Measurements from ENCODE around the gene CRACR2A.

Gene CRACR2A

GRCh38 chr12:3681595-3682061, 71.3 kb downstream of the CRACR2A start:
- DNase-seq: peak; percentile 45

- peak; percentile 65 for DNase-seq
These were observed 71.9 kb downstream of the CRACR2A start for GRCh38 chr12:3680919-3681594.

- no peak for DNase-seq
These were observed 73.1 kb downstream of the CRACR2A start for GRCh38 chr12:3679831-3680230.

DNA sequence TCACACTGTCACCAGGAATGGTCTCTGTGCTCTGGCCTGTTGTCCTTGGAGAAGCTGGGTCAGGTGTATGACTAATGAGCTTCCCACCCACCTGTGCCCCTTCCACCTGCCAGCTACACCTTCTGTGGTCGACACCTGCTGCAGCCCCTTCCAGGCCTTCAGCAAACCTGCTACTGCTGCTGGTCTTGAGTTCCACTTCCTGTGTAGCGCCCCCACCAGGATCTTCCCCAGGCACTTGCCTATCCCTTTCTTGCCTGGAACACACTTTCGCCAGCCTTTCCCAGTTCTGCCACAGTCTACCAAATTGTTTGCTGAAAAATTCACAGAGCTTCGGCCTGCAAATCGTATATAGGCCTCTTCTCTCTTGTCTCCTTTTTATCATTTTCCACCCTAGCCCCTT, 75.3 kb downstream of the CRACR2A start:
- no peak for DNase-seq

DNA sequence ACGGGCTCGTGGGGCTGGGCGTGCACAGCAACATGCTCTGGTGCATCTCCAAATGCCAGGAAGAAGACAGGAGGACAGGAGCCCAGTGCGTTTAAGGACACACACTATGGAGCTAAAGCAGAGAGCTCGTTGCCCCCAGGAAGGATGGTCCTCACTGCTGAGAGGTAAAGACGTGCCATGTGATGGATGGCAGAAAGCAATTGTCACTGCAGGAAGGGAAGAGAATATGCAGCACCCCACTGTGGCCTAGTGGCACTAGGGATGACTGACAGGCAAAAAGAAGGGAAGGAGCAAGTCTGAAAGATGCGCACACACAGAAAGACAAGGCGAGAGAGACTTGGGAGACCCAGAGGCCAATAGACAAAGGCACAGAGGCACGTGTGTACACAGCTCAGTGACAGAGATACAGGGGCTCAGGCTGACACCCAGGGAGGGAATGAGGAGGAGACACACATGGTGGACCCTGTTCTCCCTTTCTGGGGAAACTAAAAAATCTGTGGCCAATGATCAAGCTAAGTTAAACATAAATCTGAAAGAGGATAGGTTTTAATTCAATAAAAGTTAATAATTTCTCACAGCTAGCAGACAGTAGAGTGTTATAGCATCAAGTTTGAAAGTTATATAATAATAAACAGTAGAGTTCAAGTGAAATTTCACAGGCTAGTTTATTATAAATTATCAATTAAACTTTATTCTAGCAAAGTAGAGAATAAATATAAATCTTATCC, 78.8 kb downstream of the CRACR2A start:
- DNase-seq: no peak

DNA sequence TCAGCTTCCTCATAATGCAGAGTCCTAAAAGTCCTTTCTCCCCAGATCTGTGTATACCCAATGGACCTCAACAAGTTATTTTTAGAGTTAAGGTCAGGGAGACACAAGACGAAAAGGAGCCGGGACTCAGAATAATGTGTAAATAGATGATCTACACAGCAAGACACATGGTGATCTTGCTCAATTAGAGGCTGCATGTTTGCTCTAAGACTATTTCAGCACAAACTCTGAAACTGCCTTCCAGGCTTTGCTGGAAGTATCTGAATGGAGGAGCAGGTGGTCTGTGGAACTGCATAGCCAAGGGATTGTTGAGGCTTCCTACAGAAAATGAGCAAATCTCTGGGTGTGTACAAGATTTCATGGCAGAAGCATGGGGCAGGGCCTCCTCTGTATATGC, 80.8 kb downstream of the CRACR2A start:
- DNase-seq: no peak

- no peak for DNase-seq
These were observed 81.4 kb downstream of the CRACR2A start for GRCh38 chr12:3671330-3672112.

DNA sequence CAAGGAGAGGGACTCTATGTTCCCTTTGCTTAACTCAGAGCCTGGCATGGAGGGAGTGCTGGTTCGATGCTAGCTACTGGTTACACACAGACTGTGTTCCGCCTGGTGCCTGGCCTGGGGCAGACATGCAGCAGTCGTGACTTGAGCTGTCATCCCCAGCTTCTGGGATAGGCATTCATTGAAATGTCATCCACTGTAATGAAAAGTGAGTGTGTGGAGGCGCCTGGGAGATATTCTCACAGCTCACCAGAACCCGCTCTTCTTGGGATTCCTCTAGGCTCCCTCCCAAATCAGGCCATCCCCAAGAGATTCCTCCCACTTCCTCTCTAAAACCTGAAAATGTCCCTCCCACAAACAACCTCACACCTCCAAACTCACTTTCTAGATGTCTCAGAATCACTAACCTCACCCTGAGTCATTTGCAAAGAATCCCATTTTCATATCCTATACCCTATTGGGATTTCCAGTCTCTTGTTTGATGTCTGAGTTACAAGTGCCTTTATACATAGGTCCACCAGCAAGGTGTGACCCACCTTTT, 82.8 kb downstream of the CRACR2A start:
- DNase-seq: no peak

DNA sequence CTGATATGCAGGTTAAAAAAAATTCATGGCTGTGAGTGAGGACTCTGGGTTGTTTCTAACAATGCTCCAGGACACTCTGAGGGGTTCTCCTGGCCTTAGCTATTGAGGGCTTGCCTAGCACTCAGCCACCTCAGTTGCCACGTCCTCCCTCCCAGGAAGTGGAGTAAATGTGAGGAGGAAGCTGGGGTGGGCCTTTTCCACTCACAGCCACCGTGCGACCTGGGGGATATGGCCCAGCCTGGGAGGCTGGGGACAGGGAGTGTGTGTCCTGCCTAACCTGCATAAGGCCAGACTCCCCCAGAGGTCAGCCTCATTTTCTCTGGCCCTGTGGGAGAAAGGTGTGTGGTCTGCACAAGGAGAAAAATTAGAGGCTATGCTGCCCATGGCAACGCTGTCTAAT, 83.3 kb downstream of the CRACR2A start:
- no peak for DNase-seq

- DNase-seq: no peak
These were observed 84.3 kb downstream of the CRACR2A start for GRCh38 chr12:3668479-3669165.

DNA sequence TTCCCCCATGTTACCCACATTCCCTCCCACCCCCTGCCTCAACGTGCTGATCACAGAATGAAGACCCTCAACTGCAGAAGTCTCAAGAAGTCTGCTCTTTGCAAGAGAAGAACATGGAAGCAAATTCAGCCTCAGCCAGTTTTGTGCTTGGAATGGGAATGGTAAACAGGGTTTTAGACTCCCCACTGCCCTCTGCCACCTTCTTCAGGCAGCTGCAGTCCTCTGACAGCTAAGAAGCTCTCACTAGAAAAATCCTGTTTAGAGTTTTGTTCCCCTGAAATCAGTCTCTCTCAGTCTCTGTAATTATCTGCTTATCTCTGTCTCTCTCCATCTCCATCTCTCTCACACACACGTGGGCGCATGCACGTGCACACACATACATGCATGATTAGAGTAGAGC, 85.4 kb downstream of the CRACR2A start:
- no peak for DNase-seq

DNA sequence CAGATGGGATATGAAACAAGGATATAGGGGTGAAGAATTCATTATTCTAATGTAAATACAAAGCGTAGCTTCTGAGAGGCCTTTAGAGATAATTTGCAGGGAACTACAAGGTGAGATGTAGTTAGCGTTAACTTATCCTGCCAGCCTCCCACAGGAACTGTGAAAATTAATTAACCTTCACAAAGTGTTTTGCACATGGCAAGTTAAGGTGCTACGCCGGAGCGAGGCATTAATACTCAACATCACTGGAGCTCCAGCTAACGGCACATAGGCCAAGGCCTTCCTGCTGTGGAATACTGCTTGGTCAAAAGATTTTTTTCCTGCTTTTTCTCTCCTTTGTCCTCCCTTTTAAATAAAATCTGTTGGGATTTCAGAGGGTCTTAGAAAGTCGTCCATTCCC, 86.5 kb downstream of the CRACR2A start:
- no peak for DNase-seq

- DNase-seq: peak; percentile 93
These were observed 90.4 kb downstream of the CRACR2A start for GRCh38 chr12:3662521-3662921.

- peak; percentile 96 for DNase-seq
These were observed 91.9 kb downstream of the CRACR2A start for GRCh38 chr12:3661028-3661427.

- peak; percentile 56 for DNase-seq
These were observed 94.4 kb downstream of the CRACR2A start for GRCh38 chr12:3658327-3659163.

DNA sequence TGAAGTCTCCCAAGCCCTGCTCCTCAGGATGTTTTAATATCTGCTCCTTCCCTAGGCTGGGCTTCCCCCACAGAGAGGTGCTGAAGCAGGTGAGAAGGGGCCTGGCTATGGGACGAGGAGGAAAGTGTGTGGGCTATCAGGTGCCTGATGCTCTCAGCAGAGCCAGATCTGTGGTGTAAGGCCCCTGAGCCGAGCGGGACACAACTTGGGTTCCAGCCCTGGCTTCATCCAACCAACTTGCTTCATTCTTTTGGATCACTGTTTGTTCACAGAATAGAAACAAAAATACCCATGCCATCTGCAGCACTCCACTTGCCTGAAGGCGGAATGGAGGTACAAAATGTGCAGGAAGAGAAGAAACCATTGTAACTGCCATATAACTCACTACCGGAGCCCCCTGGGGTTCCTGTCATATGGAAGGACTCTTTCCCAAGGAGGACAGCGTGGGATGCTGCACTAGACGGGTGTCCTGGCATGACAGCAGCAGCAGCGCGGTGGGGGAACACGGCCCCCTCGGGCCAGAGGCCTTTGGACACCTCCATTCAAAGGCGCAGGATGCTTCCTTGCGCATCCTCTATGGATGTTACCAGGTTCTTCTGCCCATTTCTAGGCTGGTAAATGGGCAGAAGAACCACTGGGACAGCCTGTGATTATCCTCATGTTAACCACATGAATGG, 95.8 kb downstream of the CRACR2A start:
- DNase-seq: no peak

- peak; percentile 42 for DNase-seq
These were observed 97.5 kb downstream of the CRACR2A start for GRCh38 chr12:3655328-3655900.

DNA sequence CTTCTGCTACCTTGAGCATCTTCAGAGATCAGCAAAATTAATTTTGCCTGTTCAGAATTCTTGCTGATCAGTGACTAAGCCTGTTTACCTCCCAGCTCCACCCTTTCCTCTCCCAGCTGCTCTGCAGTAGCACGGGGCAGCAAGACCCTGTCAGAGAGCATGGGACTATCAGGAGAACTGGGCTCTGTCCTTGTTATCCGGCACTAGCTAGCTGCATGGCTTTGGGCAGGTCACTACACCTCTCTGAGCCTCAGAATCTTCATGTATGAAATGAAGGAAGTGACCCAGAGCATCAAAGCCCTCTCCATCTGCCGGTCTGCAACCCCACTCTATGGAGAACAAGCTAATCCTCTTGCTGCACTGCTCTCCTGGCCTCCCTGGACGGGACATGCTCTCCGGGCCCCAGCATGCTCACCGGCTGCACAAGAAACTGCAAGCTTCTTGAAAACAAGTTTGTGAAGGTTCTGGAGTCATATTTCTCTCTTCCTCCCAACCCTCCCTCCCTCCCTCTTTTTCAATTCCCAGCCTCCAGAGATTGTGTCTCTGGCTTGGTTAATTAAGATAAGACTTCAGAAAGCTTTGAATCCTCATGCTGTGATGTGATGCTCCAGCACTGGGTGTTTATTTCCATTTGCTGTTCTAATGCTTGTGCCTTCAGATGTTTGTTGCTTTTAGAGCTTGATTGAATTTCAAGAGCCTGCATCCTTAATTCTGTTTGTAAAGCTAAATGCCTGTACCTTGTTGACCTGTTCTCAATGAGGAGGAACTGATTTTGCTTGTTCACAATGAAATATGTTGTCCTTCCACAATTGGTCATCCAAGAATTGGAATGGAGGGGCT, 101.1 kb downstream of the CRACR2A start:
- DNase-seq: no peak

- DNase-seq: no peak
These were observed 105.4 kb downstream of the CRACR2A start for GRCh38 chr12:3647504-3647903.

Measured in NCI-H146 (cell line).